Lower leg skin (tissue), 3 donors: ENCODE data around the gene HCAR3.

ENCODE experiments used
- CTCF ChIP-seq, 3 donors: fragments of 450-650 bp; IDR thresholded peaks; one replicate each; pipeline ENCODE4 v1.5.1; 2016; ENCODE audit warnings: antibody characterized with exemption in 3 of 3, mild to moderate bottlenecking in 3 of 3, moderate library complexity in 2 of 3
- POLR2A ChIP-seq, 2 donors: fragments of 450-650 bp; IDR thresholded peaks; one replicate each; pipeline ENCODE4 v1.6.1; 2016 to 2017; ENCODE audit warnings: antibody characterized with exemption in 2 of 2, mild to moderate bottlenecking in 1 of 2, moderate library complexity in 1 of 2

- TF ChIP-seq CTCF (IDR thresholded peaks at IDR 0.05) (no peak), POLR2A (IDR thresholded peaks at IDR 0.05) (no peak)
Measured at GRCh38 chr12:122684297-122684813, 32.3 kb downstream of the HCAR3 start.
